ENCODE results near the gene SULT1C2. TPM values are rescaled to one million over a fixed set of nuclear protein-coding genes. Genes with fewer than 3 reads are reported as not detected.
"Not testable (repeated sequence)": the region's sequence is repeated elsewhere in the genome, so short reads cannot be mapped to it uniquely, and the experiment has no call there.

Gene SULT1C2
- total and polyA plus RNA-seq, 2 donors (not counting 1 experiment from before 2014, with no cell fraction given) = not detected

DNA sequence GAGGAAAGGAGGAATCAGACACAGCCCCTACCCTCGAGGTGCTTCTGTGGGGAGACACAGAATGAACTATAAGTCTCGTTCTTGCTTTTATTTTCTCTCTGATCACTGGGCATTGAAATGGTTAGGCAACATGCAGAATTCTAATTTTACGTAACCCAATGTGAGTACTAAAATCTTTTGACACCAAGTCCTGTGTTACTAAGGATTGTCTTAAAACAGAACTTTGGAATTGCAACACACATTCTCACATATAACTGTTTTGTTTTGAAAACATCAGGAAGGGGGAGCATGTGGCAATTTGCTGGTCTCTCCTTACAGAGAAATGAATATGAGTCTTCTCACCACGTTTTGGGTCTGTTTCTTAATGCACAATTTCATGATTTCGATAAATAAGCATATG is 65.4 kb downstream of the SULT1C2 start:
- TF ChIP-seq EZH2 (IDR thresholded peaks at IDR 0.05; ENCODE audit: borderline replicate concordance, insufficient read depth, low read depth, low read length, poor library complexity, severe bottlenecking) = no peak
- TF ChIP-seq, protein P1, sequence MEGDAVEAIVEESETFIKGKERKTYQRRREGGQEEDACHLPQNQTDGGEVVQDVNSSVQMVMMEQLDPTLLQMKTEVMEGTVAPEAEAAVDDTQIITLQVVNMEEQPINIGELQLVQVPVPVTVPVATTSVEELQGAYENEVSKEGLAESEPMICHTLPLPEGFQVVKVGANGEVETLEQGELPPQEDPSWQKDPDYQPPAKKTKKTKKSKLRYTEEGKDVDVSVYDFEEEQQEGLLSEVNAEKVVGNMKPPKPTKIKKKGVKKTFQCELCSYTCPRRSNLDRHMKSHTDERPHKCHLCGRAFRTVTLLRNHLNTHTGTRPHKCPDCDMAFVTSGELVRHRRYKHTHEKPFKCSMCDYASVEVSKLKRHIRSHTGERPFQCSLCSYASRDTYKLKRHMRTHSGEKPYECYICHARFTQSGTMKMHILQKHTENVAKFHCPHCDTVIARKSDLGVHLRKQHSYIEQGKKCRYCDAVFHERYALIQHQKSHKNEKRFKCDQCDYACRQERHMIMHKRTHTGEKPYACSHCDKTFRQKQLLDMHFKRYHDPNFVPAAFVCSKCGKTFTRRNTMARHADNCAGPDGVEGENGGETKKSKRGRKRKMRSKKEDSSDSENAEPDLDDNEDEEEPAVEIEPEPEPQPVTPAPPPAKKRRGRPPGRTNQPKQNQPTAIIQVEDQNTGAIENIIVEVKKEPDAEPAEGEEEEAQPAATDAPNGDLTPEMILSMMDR (IDR thresholded peaks at IDR 0.05) = no peak
- no peak overlapping the region for H3K4me3 ChIP-seq (ENCODE audit: control extremely low read depth in 1 of 5, extremely low read depth in 1 of 5, insufficient read depth in 1 of 5, low read depth in 2 of 5, low read length in 4 of 5)
- no peaks in the 10 kb centered on the region for H3K36me3 ChIP-seq (replicated peaks in 1 of 2; ENCODE audit: control extremely low read depth in 1 of 2, control insufficient read depth in 1 of 2, extremely low read depth in 1 of 2, insufficient read depth in 2 of 2, low read length in 1 of 2)
- ATAC-seq (ENCODE audit: low read depth) (no peak), DNase-seq (no peak)
- no peaks in the 10 kb centered on the region for H3K9me3 ChIP-seq (ENCODE audit: control extremely low read depth in 1 of 3, control insufficient read depth in 2 of 3, insufficient read depth in 1 of 3, low read length in 2 of 3)
- H3K4me1 ChIP-seq (ENCODE audit: control insufficient read depth in 2 of 2, insufficient read depth in 2 of 2, low read length in 2 of 2) = no peaks in the 10 kb centered on the region
- H3K9ac ChIP-seq (ENCODE audit: low read length) = no peak overlapping the region
- no peak overlapping the region for H3K4me2 ChIP-seq (replicated peaks; ENCODE audit: low read depth, low read length, poor library complexity, severe bottlenecking)
- peaks cover 13% of the 10 kb centered on the region for H3K27me3 Mint-ChIP-seq
- H3K4me1 Mint-ChIP-seq = no peaks in the 10 kb centered on the region
- H3K79me2 ChIP-seq (ENCODE audit: control insufficient read depth, insufficient read depth, low read length) = no peaks in the 10 kb centered on the region
- POLR2A ChIA-PET = no interaction called here
- H3K9me3 Mint-ChIP-seq (ENCODE audit: insufficient read depth) = no peaks in the 10 kb centered on the region
- no peaks in the 10 kb centered on the region for H4K20me1 ChIP-seq (ENCODE audit: control insufficient read depth, insufficient read depth, low read length, poor library complexity, severe bottlenecking)
- no peak overlapping the region for H2AFZ ChIP-seq (ENCODE audit: insufficient read depth, low read depth, low read length, poor library complexity, severe bottlenecking)
- H3K4me3 Mint-ChIP-seq = no peak overlapping the region
- CTCF ChIA-PET = no interaction called here
- no peaks in the 10 kb centered on the region for H3K27me3 ChIP-seq (replicated peaks in 1 of 4; ENCODE audit: control extremely low read depth in 1 of 4, control insufficient read depth in 3 of 4, insufficient read depth in 4 of 4, low read length in 3 of 4)
- no peak overlapping the region for H3K27ac Mint-ChIP-seq
- H3K27ac ChIP-seq (ENCODE audit: low read length in 2 of 2) = no peak overlapping the region
- intact Hi-C loops (cut with micrococcal nuclease) = no loop called here
- WGBS (ENCODE audit: insufficient coverage) = no CpG with 5 or more reads among the region's 5 CpGs

DNA sequence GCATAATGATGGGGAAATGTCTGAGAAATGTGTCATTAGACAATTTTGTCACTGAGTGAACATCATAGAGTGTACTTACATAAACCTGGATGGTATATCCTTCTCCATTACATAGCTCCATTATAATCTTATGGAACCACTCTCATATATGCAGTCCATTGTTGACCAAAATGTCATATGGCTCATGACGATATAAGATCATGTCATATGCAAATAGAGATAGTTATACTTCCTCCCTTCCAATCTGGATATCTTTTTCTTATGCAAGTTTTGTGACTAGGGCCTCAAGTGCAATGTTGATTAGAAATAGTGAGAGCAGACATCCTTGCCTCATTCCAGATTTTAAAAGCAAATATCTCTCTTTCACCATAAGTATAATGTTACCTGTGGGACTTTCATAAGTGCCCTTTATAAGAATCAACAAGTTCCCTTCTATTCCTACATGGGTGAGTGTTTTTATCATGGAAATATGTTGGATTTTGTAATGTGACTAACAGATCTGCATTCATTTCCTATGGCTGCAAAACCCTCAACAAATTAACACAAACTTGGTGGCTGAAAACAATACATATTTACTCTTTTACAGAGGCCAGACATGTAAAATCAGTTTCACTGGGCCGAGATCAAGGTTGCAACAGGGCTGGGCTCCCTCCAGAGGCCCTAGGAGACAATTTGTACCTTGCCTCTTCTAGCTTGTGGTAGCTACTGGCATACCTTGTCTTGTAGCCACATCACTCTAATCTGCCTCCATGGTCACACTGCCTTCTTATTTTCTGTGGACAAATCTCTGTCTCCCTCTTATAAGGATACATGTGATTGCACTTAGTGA is 67.4 kb downstream of the SULT1C2 start:
- Histone ChIP-seq H3K79me2 (ENCODE audit: control insufficient read depth, insufficient read depth, low read length) (no peaks in the 10 kb centered on the region), H3K9ac (ENCODE audit: low read length) (no peak overlapping the region), H3K27me3 (replicated peaks in 1 of 4; ENCODE audit: control extremely low read depth in 1 of 4, control insufficient read depth in 3 of 4, insufficient read depth in 4 of 4, low read length in 3 of 4) (no peaks in the 10 kb centered on the region), H3K4me1 (ENCODE audit: control insufficient read depth in 2 of 2, insufficient read depth in 2 of 2, low read length in 2 of 2) (no peaks in the 10 kb centered on the region), H4K20me1 (ENCODE audit: control insufficient read depth, insufficient read depth, low read length, poor library complexity, severe bottlenecking) (no peaks in the 10 kb centered on the region), H3K9me3 (ENCODE audit: control extremely low read depth in 1 of 3, control insufficient read depth in 2 of 3, insufficient read depth in 1 of 3, low read length in 2 of 3) (no peaks in the 10 kb centered on the region), H3K4me2 (replicated peaks; ENCODE audit: low read depth, low read length, poor library complexity, severe bottlenecking) (no peak overlapping the region), H3K27ac (ENCODE audit: low read length in 2 of 2) (no peak overlapping the region), H3K36me3 (replicated peaks in 1 of 2; ENCODE audit: control extremely low read depth in 1 of 2, control insufficient read depth in 1 of 2, extremely low read depth in 1 of 2, insufficient read depth in 2 of 2, low read length in 1 of 2) (no peaks in the 10 kb centered on the region), H3K4me3 (ENCODE audit: control extremely low read depth in 1 of 5, extremely low read depth in 1 of 5, insufficient read depth in 1 of 5, low read depth in 2 of 5, low read length in 4 of 5) (no peak overlapping the region), H2AFZ (ENCODE audit: insufficient read depth, low read depth, low read length, poor library complexity, severe bottlenecking) (no peak overlapping the region)
- DNase-seq (no peak), ATAC-seq (ENCODE audit: low read depth) (no peak)
- WGBS (ENCODE audit: insufficient coverage) = 69% methylated on average over 1 of the region's 2 CpGs
- H3K4me3 Mint-ChIP-seq = no peak overlapping the region
- no peak overlapping the region for H3K27ac Mint-ChIP-seq
- no peaks in the 10 kb centered on the region for H3K4me1 Mint-ChIP-seq
- H3K9me3 Mint-ChIP-seq (ENCODE audit: insufficient read depth) = no peaks in the 10 kb centered on the region
- ChIA-PET POLR2A (no interaction called here), CTCF (no interaction called here)
- intact Hi-C loops (cut with micrococcal nuclease) = no loop called here
- TF ChIP-seq, protein P1 (IDR thresholded peaks at IDR 0.05) = no peak
- TF ChIP-seq EZH2 (IDR thresholded peaks at IDR 0.05; ENCODE audit: borderline replicate concordance, insufficient read depth, low read depth, low read length, poor library complexity, severe bottlenecking) = no peak
- H3K27me3 Mint-ChIP-seq = peaks cover 15% of the 10 kb centered on the region

DNA sequence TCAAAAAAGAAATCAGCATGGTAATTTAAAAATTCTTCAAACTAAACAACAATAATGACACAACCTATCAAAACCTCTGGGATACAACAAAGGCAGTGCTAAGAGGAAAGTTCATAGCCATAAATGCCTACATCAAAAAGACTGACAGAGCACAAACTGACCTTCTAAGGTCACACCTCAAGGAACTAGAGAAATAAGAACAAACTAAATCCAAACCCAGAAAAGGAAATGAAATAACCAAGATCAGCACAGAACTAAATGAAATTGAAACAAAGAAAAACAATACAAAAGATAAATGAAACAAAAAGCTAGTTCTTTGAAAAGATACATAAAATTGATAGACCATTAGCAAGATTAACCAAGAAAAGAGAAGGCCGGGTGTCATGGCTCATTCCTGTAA is 70.6 kb downstream of the SULT1C2 start:
- H3K27me3 ChIP-seq (replicated peaks in 1 of 4; ENCODE audit: control extremely low read depth in 1 of 4, control insufficient read depth in 3 of 4, insufficient read depth in 4 of 4, low read length in 3 of 4); H3K79me2 ChIP-seq (ENCODE audit: control insufficient read depth, insufficient read depth, low read length); H3K9me3 ChIP-seq (ENCODE audit: control extremely low read depth in 1 of 3, control insufficient read depth in 2 of 3, insufficient read depth in 1 of 3, low read length in 2 of 3); H3K4me3 ChIP-seq (ENCODE audit: control extremely low read depth in 1 of 5, extremely low read depth in 1 of 5, insufficient read depth in 1 of 5, low read depth in 2 of 5, low read length in 4 of 5); H3K4me3 Mint-ChIP-seq; H3K9ac ChIP-seq (ENCODE audit: low read length); intact Hi-C loops (cut with micrococcal nuclease); H2AFZ ChIP-seq (ENCODE audit: insufficient read depth, low read depth, low read length, poor library complexity, severe bottlenecking); ATAC-seq (ENCODE audit: low read depth); H3K27ac Mint-ChIP-seq; H4K20me1 ChIP-seq (ENCODE audit: control insufficient read depth, insufficient read depth, low read length, poor library complexity, severe bottlenecking); H3K4me1 ChIP-seq (ENCODE audit: control insufficient read depth in 2 of 2, insufficient read depth in 2 of 2, low read length in 2 of 2); POLR2A ChIA-PET; H3K4me1 Mint-ChIP-seq; DNase-seq; CTCF ChIA-PET; H3K36me3 ChIP-seq (replicated peaks in 1 of 2; ENCODE audit: control extremely low read depth in 1 of 2, control insufficient read depth in 1 of 2, extremely low read depth in 1 of 2, insufficient read depth in 2 of 2, low read length in 1 of 2); H3K9me3 Mint-ChIP-seq (ENCODE audit: insufficient read depth); H3K27ac ChIP-seq (ENCODE audit: low read length in 2 of 2); H3K4me2 ChIP-seq (replicated peaks; ENCODE audit: low read depth, low read length, poor library complexity, severe bottlenecking): not testable (repeated sequence)
- H3K27me3 Mint-ChIP-seq = peaks cover 15% of the 10 kb centered on the region
- WGBS (ENCODE audit: insufficient coverage) = no CpG with 5 or more reads among the region's 1 CpG
